PFSK-1 (cell line): Measurements from ENCODE around the gene GRK7. TPM values are rescaled to one million over a fixed set of nuclear protein-coding genes. Genes with fewer than 3 reads are reported as not detected.

Experiments
- FOXP2 ChIP-seq: optimal IDR thresholded peaks from 2 replicates; pipeline ENCODE3; 2011; ENCODE audit warnings: borderline replicate concordance, control low read depth, inconsistent platforms; ENCODE audit not compliant: insufficient read depth; ENCODE audit errors: extremely low read length, extremely low read depth
- POLR2AphosphoS5 ChIP-seq: IDR thresholded peaks from 2 replicates; pipeline ENCODE4 v1.6.1; 2012; ENCODE audit warnings: low read depth, mild to moderate bottlenecking, control low read depth, low read length, moderate library complexity
- REST ChIP-seq, 2 experiments: IDR thresholded peaks; 2 replicates each; pipeline versions ENCODE4 v1.6.1 to v1.8.0; 2011 to 2012; ENCODE audit warnings: low read depth in 2 of 2, low read length in 2 of 2, control low read depth in 1 of 2, inconsistent platforms in 1 of 2, mild to moderate bottlenecking in 1 of 2, moderate library complexity in 1 of 2; ENCODE audit not compliant: insufficient read depth in 1 of 2
- SIN3A ChIP-seq: IDR thresholded peaks from 2 replicates; pipeline ENCODE4 v1.6.1; 2012; ENCODE audit warnings: mild to moderate bottlenecking, low read length, moderate library complexity, borderline replicate concordance; ENCODE audit not compliant: insufficient read depth
- TAF1 ChIP-seq: IDR thresholded peaks from 2 replicates; pipeline ENCODE4 v1.6.1; 2012; ENCODE audit warnings: low read length, control low read depth, borderline replicate concordance; ENCODE audit not compliant: insufficient read depth
- polyA plus RNA-seq: library from polyadenylated mRNA; unstranded; fragments of >200 nt; gene quantifications from one replicate; pipeline ENCODE4 v1.2.1, GENCODE V29; 2012; ENCODE audit warnings: low read depth, missing spikeins; ENCODE audit not compliant: insufficient read length

GRK7 gene
- not detected for polyA plus RNA-seq

- no peak for TF ChIP-seq TAF1
- no peak for TF ChIP-seq REST (IDR thresholded peaks at IDR 0.05; ENCODE audit: insufficient read depth in 1 of 2, low read depth in 2 of 2, low read length in 2 of 2)
- TF ChIP-seq POLR2AphosphoS5 = no peak
- no peak for TF ChIP-seq SIN3A
Measured at GRCh38 chr3:141763088-141763750, at the start of gene GRK7. GRK7 (plus strand) TSS chr3:141763408; CDS start chr3:141778285, 14,877 bp downstream.

- TF ChIP-seq SIN3A = no peak
- no peak for TF ChIP-seq POLR2AphosphoS5
- no peak for TF ChIP-seq TAF1
- TF ChIP-seq REST (IDR thresholded peaks at IDR 0.05; ENCODE audit: insufficient read depth in 1 of 2, low read depth in 2 of 2, low read length in 2 of 2) = no peak
- TF ChIP-seq FOXP2 = no peak
Measured at GRCh38 chr3:141714671-141715070, 48.5 kb upstream of the GRK7 start.

GRCh38 chr3:141722081-141722480 is 41.1 kb upstream of the GRK7 start:
- TF ChIP-seq FOXP2 (no peak), POLR2AphosphoS5 (no peak), TAF1 (no peak), SIN3A (no peak), REST (IDR thresholded peaks at IDR 0.05; ENCODE audit: insufficient read depth in 1 of 2, low read depth in 2 of 2, low read length in 2 of 2) (no peak)

GRCh38 chr3:141722648-141723047 is 40.6 kb upstream of the GRK7 start:
- TF ChIP-seq REST (IDR thresholded peaks at IDR 0.05; ENCODE audit: insufficient read depth in 1 of 2, low read depth in 2 of 2, low read length in 2 of 2) = no peak
- no peak for TF ChIP-seq SIN3A
- no peak for TF ChIP-seq POLR2AphosphoS5

GRCh38 chr3:141723255-141723654 is 40.0 kb upstream of the GRK7 start:
- no peak for TF ChIP-seq SIN3A
- no peak for TF ChIP-seq POLR2AphosphoS5
- no peak for TF ChIP-seq FOXP2
- TF ChIP-seq REST (IDR thresholded peaks at IDR 0.05; ENCODE audit: insufficient read depth in 1 of 2, low read depth in 2 of 2, low read length in 2 of 2) = no peak
- no peak for TF ChIP-seq TAF1
